GM18499 (cell line): ENCODE data around the gene SLC16A7.
"Not testable (repeated sequence)": the region's sequence is repeated elsewhere in the genome, so short reads cannot be mapped to it uniquely, and the experiment has no call there.

Source experiments
- ATAC-seq: cut with Tn5 transposase; IDR thresholded peaks from one replicate; pipeline ENCODE4 v1.9.1; 2021; ENCODE audit warnings: moderate number of reproducible peaks; ENCODE audit not compliant: insufficient read depth, unreplicated experiment

The SLC16A7 gene, protein sequence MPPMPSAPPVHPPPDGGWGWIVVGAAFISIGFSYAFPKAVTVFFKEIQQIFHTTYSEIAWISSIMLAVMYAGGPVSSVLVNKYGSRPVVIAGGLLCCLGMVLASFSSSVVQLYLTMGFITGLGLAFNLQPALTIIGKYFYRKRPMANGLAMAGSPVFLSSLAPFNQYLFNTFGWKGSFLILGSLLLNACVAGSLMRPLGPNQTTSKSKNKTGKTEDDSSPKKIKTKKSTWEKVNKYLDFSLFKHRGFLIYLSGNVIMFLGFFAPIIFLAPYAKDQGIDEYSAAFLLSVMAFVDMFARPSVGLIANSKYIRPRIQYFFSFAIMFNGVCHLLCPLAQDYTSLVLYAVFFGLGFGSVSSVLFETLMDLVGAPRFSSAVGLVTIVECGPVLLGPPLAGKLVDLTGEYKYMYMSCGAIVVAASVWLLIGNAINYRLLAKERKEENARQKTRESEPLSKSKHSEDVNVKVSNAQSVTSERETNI

DNA sequence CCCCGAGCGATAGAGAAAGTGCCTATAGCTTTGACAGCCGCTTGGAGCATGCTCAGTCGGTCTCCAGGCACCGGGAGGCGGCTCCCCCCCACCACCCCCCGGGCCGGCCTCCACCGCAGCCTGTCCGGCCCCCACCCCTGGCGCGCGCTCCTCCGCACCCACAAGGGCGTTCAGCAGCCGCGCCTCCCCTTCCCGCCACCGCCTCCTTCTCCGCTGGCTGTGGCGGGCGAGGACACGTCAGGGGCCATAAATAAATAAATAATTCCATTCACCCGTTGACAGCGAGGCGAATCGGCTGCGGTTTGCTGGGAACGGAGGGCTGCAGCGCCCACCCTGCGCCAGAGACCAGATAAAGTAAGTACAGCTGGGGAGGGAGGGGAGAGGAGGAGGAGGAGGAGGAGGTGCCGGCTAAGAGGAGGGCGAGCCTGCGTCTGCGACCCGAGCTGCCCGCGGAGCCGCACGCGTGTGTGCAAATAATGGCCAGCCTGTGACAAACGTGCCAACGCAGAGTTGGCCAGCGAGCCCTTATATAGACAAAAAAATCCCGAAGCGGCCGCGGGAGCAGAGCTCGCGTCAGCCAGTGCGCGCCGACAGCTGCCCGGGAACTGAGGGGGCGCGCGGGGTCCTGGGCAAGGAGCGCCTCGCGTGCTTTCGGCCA lies at the start of gene SLC16A7:
SLC16A7 (plus strand) TSS at position 147 of the 658 bp plus-strand sequence. CDS start 108,773 bp downstream, outside the sequence.
- ATAC-seq: peak; percentile 44

DNA sequence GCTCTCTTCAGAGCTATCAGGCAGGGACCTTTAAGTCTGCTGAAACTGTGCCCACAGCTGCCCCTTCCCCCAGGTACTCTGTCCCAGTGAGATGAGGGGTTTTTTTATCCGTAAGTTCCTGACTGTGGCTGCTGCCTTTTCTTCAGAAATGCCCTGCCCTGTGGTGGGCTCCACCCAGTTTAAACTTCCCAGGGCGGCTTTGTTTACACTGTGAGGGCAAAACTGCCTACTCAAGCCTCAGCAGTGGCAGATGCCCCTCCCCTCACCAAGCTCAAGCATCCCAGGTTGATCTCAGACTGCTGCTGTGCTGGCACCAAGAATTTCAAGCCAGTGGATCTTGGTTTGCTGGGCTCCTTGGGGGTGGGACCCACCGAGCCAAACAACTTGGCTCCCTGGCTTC lies 46.9 kb upstream of the SLC16A7 start:
- ATAC-seq: no peak

GRCh38 chr12:59559696-59560095 lies 36.1 kb upstream of the SLC16A7 start:
- no peak for ATAC-seq

DNA sequence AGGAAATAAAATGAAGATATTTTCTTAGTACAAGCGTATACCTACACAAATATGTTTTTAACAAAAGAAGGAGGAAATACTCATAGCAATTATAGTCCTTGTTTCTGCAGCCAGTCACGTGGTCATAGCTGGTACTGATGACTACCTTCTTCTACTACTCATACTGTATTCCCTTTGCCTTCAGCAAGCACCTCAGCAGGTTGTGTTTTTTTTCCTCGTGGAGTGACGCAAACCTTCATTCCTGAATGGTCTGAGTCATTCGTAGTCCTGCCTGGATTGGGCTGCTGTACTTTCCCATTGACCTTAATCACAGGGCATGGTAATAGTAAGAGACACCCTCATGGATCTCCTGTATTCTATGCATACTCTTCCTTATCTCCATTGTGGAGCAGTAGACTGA lies 25.7 kb upstream of the SLC16A7 start:
- ATAC-seq: no peak

DNA sequence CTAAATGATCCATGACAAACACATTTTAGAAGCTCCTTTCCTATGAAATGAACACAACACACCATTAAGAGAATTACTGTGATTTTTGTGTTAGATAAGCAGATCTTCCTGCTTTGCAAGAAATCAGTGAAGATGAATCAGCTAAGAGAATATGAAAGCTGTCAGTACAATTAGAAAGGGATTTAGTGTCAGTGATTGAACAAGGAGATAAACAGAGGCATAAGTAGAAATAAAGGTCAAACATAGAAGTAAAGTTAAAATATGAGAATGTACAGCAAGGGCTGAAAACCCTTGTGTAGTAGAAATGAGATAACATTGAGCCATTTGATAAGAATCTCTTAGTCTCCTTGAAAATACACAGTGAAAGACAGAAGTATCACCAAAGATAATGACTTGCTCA lies 21.4 kb upstream of the SLC16A7 start:
- ATAC-seq: no peak

DNA sequence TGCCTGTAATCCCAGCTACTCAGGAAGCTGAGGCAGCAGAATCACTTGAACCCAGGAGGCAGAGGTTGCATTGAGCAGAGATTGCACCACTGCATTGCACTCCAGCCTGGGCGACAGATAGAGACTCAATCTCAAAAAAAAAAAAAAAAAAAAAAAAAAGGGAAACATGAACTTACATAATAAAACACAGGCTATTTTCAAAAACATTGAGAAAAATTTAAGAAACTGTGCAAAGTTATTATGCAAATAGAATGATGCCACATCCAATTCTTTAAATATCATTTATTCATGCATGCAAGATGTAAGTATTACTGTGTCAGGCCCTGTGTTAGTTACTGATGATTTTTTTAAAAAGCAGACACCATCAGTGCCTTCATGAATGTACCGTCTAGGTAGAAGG lies 20.0 kb upstream of the SLC16A7 start:
- ATAC-seq: no peak

GRCh38 chr12:59578254-59578653 lies 17.6 kb upstream of the SLC16A7 start:
- no peak for ATAC-seq

DNA sequence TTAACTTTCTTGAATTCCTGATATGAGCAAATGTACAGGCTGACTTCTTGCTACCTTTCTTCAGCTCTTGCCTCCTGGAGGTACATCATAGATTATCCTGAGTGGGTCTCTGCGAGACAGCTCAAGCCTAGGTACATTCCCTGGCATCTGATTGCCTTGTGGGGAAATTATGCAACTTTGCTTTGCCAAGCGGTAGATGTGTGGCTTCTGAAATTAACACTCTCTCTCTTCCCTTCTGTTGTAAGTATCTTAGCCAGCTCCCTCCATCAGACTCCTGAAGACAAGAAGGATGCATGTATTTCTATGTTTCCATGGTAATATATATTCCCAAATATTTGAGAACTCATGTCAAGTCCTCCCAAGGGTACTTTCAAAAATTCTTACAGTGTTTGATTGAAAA lies 16.2 kb upstream of the SLC16A7 start:
- ATAC-seq: no peak

DNA sequence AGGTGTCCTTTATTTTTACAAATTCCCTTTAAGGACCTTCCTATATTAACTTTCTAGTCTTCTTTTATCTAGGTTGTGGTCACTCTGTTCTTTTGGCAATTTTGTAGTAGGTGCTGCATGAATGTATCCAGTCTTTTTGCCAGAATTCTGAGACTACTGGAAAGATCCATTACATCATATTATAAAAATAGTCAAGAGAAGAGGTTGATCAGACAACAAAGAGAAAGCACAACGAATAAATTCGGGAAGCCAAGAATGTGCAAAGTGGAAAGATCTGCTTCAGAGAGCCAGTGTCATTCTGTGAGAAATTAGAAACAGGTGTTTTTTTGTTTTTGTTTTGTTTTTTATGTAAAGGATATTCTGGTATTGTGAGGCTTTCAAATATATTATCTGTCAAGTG lies 15.8 kb upstream of the SLC16A7 start:
- no peak for ATAC-seq

- no peak for ATAC-seq
Observed at GRCh38 chr12:59583003-59583712, 12.7 kb upstream of the SLC16A7 start.

- no peak for ATAC-seq
Observed at GRCh38 chr12:59587710-59588109, 8.1 kb upstream of the SLC16A7 start.

- ATAC-seq: no peak
Observed at GRCh38 chr12:59593761-59594160, 2.1 kb upstream of the SLC16A7 start.

DNA sequence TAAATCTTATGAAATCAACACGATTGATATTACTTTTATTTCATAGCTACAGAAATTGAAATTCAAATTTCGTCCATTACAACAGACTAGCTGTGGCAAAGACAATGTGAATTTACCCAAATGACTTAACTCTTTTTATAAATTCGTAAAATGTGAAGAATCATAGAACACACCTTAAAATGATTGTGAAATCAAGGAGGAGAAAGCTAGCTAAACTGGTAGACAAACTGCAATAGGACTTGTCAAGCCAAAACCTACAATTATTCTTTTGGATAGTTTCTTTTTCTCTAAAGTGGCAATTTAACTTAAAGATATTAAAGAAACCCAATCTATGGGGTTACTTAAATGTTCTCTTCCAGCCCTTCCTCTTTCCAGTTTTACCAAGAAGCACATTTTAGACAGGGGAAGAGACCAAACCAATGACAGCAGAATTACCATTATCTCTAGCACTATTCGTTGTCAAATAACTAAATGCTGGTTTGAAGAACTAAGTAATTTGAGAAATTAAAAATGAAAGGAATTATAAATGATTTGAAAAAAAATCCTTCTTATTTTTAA lies 807 bp upstream of the SLC16A7 start:
- no peak for ATAC-seq

DNA sequence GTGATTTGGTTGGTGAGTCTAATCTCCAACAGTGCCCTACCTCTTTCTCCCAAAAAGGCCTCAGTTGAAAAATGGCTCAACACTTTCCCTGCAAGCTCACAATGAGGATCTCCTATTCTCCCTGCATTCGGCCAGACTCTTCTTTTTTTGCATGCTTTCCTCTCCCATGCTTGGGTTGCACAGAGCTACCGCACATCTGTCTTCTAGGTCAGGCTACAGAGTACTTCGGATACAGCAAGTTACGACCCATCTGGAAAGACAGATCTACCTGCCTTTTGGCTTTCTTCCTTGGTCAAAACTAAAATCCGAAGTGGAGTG lies 305 bp upstream of the SLC16A7 start:
- no peak for ATAC-seq

- peak; percentile 74 for ATAC-seq
Observed at GRCh38 chr12:59597385-59597781, 1.6 kb downstream of the SLC16A7 start.

- no peak for ATAC-seq
Observed at GRCh38 chr12:59600171-59600570, 4.3 kb downstream of the SLC16A7 start.

GRCh38 chr12:59603754-59604153 lies 7.9 kb downstream of the SLC16A7 start:
- no peak for ATAC-seq

- ATAC-seq: not testable (repeated sequence)
Observed at GRCh38 chr12:59612823-59613434, 17.1 kb downstream of the SLC16A7 start.

GRCh38 chr12:59615392-59616165 lies 19.8 kb downstream of the SLC16A7 start:
- no peak for ATAC-seq
